ENCODE data around the gene MARCHF5. TPM values are rescaled to one million over a fixed set of nuclear protein-coding genes. Genes with fewer than 3 reads are reported as not detected.

Gene MARCHF5
- total and polyA plus RNA-seq, 10 of the 15 experiments (the other 5 are each of a cell fraction or from before 2014, with no cell fraction given): 4.8 to 46.8 (median 19.0) TPM

GRCh38 chr10:92290837-92291615 lies at the start of gene MARCHF5, which contains the start of gene CPEB3 (continued):
- TF ChIP-seq, protein P1, sequence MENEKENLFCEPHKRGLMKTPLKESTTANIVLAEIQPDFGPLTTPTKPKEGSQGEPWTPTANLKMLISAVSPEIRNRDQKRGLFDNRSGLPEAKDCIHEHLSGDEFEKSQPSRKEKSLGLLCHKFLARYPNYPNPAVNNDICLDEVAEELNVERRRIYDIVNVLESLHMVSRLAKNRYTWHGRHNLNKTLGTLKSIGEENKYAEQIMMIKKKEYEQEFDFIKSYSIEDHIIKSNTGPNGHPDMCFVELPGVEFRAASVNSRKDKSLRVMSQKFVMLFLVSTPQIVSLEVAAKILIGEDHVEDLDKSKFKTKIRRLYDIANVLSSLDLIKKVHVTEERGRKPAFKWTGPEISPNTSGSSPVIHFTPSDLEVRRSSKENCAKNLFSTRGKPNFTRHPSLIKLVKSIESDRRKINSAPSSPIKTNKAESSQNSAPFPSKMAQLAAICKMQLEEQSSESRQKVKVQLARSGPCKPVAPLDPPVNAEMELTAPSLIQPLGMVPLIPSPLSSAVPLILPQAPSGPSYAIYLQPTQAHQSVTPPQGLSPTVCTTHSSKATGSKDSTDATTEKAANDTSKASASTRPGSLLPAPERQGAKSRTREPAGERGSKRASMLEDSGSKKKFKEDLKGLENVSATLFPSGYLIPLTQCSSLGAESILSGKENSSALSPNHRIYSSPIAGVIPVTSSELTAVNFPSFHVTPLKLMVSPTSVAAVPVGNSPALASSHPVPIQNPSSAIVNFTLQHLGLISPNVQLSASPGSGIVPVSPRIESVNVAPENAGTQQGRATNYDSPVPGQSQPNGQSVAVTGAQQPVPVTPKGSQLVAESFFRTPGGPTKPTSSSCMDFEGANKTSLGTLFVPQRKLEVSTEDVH (IDR thresholded peaks at IDR 0.05; ENCODE audit: low read depth, partially characterized antibody): no peak
- peak; percentile 96 for TF ChIP-seq HCFC1 (IDR thresholded peaks at IDR 0.05; ENCODE audit: low read length)
- TF ChIP-seq ZNF622 (IDR thresholded peaks at IDR 0.05): no peak
- TF ChIP-seq, protein P2, sequence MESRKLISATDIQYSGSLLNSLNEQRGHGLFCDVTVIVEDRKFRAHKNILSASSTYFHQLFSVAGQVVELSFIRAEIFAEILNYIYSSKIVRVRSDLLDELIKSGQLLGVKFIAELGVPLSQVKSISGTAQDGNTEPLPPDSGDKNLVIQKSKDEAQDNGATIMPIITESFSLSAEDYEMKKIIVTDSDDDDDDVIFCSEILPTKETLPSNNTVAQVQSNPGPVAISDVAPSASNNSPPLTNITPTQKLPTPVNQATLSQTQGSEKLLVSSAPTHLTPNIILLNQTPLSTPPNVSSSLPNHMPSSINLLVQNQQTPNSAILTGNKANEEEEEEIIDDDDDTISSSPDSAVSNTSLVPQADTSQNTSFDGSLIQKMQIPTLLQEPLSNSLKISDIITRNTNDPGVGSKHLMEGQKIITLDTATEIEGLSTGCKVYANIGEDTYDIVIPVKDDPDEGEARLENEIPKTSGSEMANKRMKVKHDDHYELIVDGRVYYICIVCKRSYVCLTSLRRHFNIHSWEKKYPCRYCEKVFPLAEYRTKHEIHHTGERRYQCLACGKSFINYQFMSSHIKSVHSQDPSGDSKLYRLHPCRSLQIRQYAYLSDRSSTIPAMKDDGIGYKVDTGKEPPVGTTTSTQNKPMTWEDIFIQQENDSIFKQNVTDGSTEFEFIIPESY (IDR thresholded peaks at IDR 0.05): no peak
- peak; percentile 93 for TF ChIP-seq LARP7 (IDR thresholded peaks at IDR 0.05)
- no peak for TF ChIP-seq CHD2 (IDR thresholded peaks at IDR 0.05; ENCODE audit: borderline replicate concordance, low read depth, low read length)
- no peak for TF ChIP-seq HDAC2 (IDR thresholded peaks at IDR 0.05)
- peak; percentile 73 for TF ChIP-seq EED (IDR thresholded peaks at IDR 0.05; ENCODE audit: low read depth)
- no peak for TF ChIP-seq CEBPB (IDR thresholded peaks at IDR 0.05; ENCODE audit: borderline replicate concordance in 1 of 2, low read depth in 2 of 2, low read length in 2 of 2)
- TF ChIP-seq MTA3 (IDR thresholded peaks at IDR 0.05; ENCODE audit: borderline replicate concordance, low read length): no peak
- TF ChIP-seq ZNF687 (IDR thresholded peaks at IDR 0.05): no peak
- TF ChIP-seq RUNX3 (IDR thresholded peaks at IDR 0.05; ENCODE audit: low read length): no peak; the same call in 1 of the 2 replicates
- no peak for TF ChIP-seq WRNIP1 (IDR thresholded peaks at IDR 0.05; ENCODE audit: borderline replicate concordance, low read depth, low read length)
- TF ChIP-seq, protein P3, sequence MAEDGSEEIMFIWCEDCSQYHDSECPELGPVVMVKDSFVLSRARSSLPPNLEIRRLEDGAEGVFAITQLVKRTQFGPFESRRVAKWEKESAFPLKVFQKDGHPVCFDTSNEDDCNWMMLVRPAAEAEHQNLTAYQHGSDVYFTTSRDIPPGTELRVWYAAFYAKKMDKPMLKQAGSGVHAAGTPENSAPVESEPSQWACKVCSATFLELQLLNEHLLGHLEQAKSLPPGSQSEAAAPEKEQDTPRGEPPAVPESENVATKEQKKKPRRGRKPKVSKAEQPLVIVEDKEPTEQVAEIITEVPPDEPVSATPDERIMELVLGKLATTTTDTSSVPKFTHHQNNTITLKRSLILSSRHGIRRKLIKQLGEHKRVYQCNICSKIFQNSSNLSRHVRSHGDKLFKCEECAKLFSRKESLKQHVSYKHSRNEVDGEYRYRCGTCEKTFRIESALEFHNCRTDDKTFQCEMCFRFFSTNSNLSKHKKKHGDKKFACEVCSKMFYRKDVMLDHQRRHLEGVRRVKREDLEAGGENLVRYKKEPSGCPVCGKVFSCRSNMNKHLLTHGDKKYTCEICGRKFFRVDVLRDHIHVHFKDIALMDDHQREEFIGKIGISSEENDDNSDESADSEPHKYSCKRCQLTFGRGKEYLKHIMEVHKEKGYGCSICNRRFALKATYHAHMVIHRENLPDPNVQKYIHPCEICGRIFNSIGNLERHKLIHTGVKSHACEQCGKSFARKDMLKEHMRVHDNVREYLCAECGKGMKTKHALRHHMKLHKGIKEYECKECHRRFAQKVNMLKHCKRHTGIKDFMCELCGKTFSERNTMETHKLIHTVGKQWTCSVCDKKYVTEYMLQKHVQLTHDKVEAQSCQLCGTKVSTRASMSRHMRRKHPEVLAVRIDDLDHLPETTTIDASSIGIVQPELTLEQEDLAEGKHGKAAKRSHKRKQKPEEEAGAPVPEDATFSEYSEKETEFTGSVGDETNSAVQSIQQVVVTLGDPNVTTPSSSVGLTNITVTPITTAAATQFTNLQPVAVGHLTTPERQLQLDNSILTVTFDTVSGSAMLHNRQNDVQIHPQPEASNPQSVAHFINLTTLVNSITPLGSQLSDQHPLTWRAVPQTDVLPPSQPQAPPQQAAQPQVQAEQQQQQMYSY (CRISPR knock-in tag; IDR thresholded peaks at IDR 0.05): no peak
- peak; percentile 58; the same call in 1 of the 2 replicates for TF ChIP-seq GABPA (IDR thresholded peaks at IDR 0.05; ENCODE audit: low read depth)
- 0 out of 2 replicates have a peak, but pooled peaks have one; percentile 42 for TF ChIP-seq MEF2A (IDR thresholded peaks at IDR 0.05; ENCODE audit: insufficient read depth, low read depth, low read length)
- TF ChIP-seq CREB1 (IDR thresholded peaks at IDR 0.05; ENCODE audit: low read depth): peak; percentile 97
- TF ChIP-seq MTA2 (IDR thresholded peaks at IDR 0.05; ENCODE audit: low read depth): no peak

Data from GM12878 (cell line).